Measurements from ENCODE around the gene IQSEC1. TPM values are rescaled to one million over a fixed set of nuclear protein-coding genes. Genes with fewer than 3 reads are reported as not detected.
A peak's percentile ranks its signal among the peaks of the same experiment; 100 is the strongest.

The IQSEC1 gene
- total and polyA plus RNA-seq, 4 experiments from 2014 or later: 11.9 to 82.0 (median 62.3) TPM

GRCh38 chr3:12878141-12878574 is 195.1 kb downstream of the IQSEC1 start:
- no peak overlapping the region for H3K27ac ChIP-seq (ENCODE audit: low read depth, low read length)
- POLR2A ChIA-PET (ENCODE audit: partially characterized antibody): no interaction called here
- H3K9me3 ChIP-seq (ENCODE audit: control insufficient read depth in 1 of 2, low read length in 2 of 2): no peaks in the 10 kb centered on the region
- intact Hi-C loops (cut with micrococcal nuclease): no loop called here
- peak overlapping the region in 1 of 8 donors; percentile 15 for H3K4me3 Mint-ChIP-seq
- no peaks in the 10 kb centered on the region for H3K27me3 ChIP-seq (ENCODE audit: insufficient read depth, low read length)
- H3K4me1 Mint-ChIP-seq: no peaks in the 10 kb centered on the region
- H3K4me1 ChIP-seq (ENCODE audit: insufficient read depth, low read length): no peaks in the 10 kb centered on the region
- H3K27ac Mint-ChIP-seq: no peak overlapping the region
- CTCF ChIA-PET (ENCODE audit: partially characterized antibody): interaction anchor here (1.0 to 1.9 kb wide), 2 partner anchors 9 to 14 kb away, joined by 3 to 7 read pairs; no protein-coding TSS in a partner anchor
- peaks cover 6 to 10% of the 10 kb centered on the region in 2 donors for H3K27me3 Mint-ChIP-seq
- no peaks in the 10 kb centered on the region for H3K36me3 ChIP-seq (ENCODE audit: insufficient read depth, low read length)
- no peaks in the 10 kb centered on the region for H3K36me3 Mint-ChIP-seq
- no peak for DNase-seq
- H3K9me3 Mint-ChIP-seq: no peaks in the 10 kb centered on the region
- no peak overlapping the region for H3K4me3 ChIP-seq (ENCODE audit: low read length in 2 of 2)

GRCh38 chr3:12877040-12877439 is 196.2 kb downstream of the IQSEC1 start:
- no peak overlapping the region for H3K27ac ChIP-seq (ENCODE audit: low read depth, low read length)
- peak overlapping the region in 1 of 8 donors; percentile 48 for H3K4me3 Mint-ChIP-seq
- H3K27me3 Mint-ChIP-seq: peaks cover 6 to 13% of the 10 kb centered on the region in 2 donors
- no peaks in the 10 kb centered on the region for H3K36me3 Mint-ChIP-seq
- H3K27ac Mint-ChIP-seq: no peak overlapping the region
- no peaks in the 10 kb centered on the region for H3K36me3 ChIP-seq (ENCODE audit: insufficient read depth, low read length)
- no peak overlapping the region for H3K4me3 ChIP-seq (ENCODE audit: low read length in 2 of 2)
- H3K27me3 ChIP-seq (ENCODE audit: insufficient read depth, low read length): no peaks in the 10 kb centered on the region
- CTCF ChIA-PET (ENCODE audit: partially characterized antibody): interaction anchor here (1.0 to 1.9 kb wide), 3 partner anchors 9 to 15 kb away, joined by 3 to 7 read pairs (median 4); no protein-coding TSS in a partner anchor
- no peaks in the 10 kb centered on the region for H3K9me3 ChIP-seq (ENCODE audit: control insufficient read depth in 1 of 2, low read length in 2 of 2)
- intact Hi-C loops (cut with micrococcal nuclease): no loop called here
- no peaks in the 10 kb centered on the region for H3K4me1 Mint-ChIP-seq
- no peaks in the 10 kb centered on the region for H3K9me3 Mint-ChIP-seq
- no peaks in the 10 kb centered on the region for H3K4me1 ChIP-seq (ENCODE audit: insufficient read depth, low read length)
- DNase-seq: no peak
- POLR2A ChIA-PET (ENCODE audit: partially characterized antibody): no interaction called here

- no peak overlapping the region for H3K27ac ChIP-seq (ENCODE audit: low read depth, low read length)
- H3K36me3 Mint-ChIP-seq: no peaks in the 10 kb centered on the region
- no peaks in the 10 kb centered on the region for H3K9me3 ChIP-seq (ENCODE audit: control insufficient read depth in 1 of 2, low read length in 2 of 2)
- peaks cover 6 to 13% of the 10 kb centered on the region in 2 donors for H3K27me3 Mint-ChIP-seq
- no peaks in the 10 kb centered on the region for H3K4me1 Mint-ChIP-seq
- H3K36me3 ChIP-seq (ENCODE audit: insufficient read depth, low read length): no peaks in the 10 kb centered on the region
- H3K9me3 Mint-ChIP-seq: no peaks in the 10 kb centered on the region
- ChIA-PET CTCF (ENCODE audit: partially characterized antibody) (interaction anchor here (1.9 kb wide), 1 partner anchor 8 kb away, joined by 4 read pairs; no protein-coding TSS in a partner anchor), POLR2A (ENCODE audit: partially characterized antibody) (no interaction called here)
- intact Hi-C loops (cut with micrococcal nuclease): no loop called here
- H3K4me3 ChIP-seq (ENCODE audit: low read length in 2 of 2): no peak overlapping the region
- H3K4me3 Mint-ChIP-seq: no peak overlapping the region
- H3K27me3 ChIP-seq (ENCODE audit: insufficient read depth, low read length): no peaks in the 10 kb centered on the region
- no peak for DNase-seq
- no peak overlapping the region for H3K27ac Mint-ChIP-seq
- no peaks in the 10 kb centered on the region for H3K4me1 ChIP-seq (ENCODE audit: insufficient read depth, low read length)
Observed at GRCh38 chr3:12875857-12876836, 197.1 kb downstream of the IQSEC1 start.

- peaks cover 13 to 25% of the 10 kb centered on the region in 2 donors for H3K27me3 Mint-ChIP-seq
- intact Hi-C loops (cut with micrococcal nuclease): no loop called here
- Histone ChIP-seq H3K36me3 (ENCODE audit: insufficient read depth, low read length) (no peaks in the 10 kb centered on the region), H3K4me1 (ENCODE audit: insufficient read depth, low read length) (peaks cover 13% of the 10 kb centered on the region), H3K27me3 (ENCODE audit: insufficient read depth, low read length) (no peaks in the 10 kb centered on the region), H3K27ac (ENCODE audit: low read depth, low read length) (no peak overlapping the region), H3K4me3 (ENCODE audit: low read length in 2 of 2) (no peak overlapping the region), H3K9me3 (ENCODE audit: control insufficient read depth in 1 of 2, low read length in 2 of 2) (no peaks in the 10 kb centered on the region)
- no peak overlapping the region for H3K4me3 Mint-ChIP-seq
- POLR2A ChIA-PET (ENCODE audit: partially characterized antibody): interaction anchor here (1.2 kb wide), 1 partner anchor 20 kb away, joined by 4 read pairs; no protein-coding TSS in a partner anchor
- H3K4me1 Mint-ChIP-seq: peaks cover 7 to 23% (median 11%) of the 10 kb centered on the region in 4 donors
- H3K27ac Mint-ChIP-seq: no peak overlapping the region
- peaks cover 0 to 4% (median 0%) of the 10 kb centered on the region in 8 donors for H3K9me3 Mint-ChIP-seq
- CTCF ChIA-PET (ENCODE audit: partially characterized antibody): interaction anchor here (1.9 kb wide), 1 partner anchor 20 kb away, joined by 7 read pairs; no protein-coding TSS in a partner anchor
- DNase-seq: no peak
- H3K36me3 Mint-ChIP-seq: no peaks in the 10 kb centered on the region
Observed at GRCh38 chr3:12871404-12871983, 201.7 kb downstream of the IQSEC1 start.

GRCh38 chr3:12870942-12871341 is 202.3 kb downstream of the IQSEC1 start:
- DNase-seq: no peak
- peaks cover 7 to 23% (median 11%) of the 10 kb centered on the region in 4 donors for H3K4me1 Mint-ChIP-seq
- H3K9me3 Mint-ChIP-seq: peaks cover 0 to 4% (median 0%) of the 10 kb centered on the region in 8 donors
- peaks cover 13% of the 10 kb centered on the region for H3K4me1 ChIP-seq (ENCODE audit: insufficient read depth, low read length)
- no peaks in the 10 kb centered on the region for H3K36me3 Mint-ChIP-seq
- H3K4me3 ChIP-seq (ENCODE audit: low read length in 2 of 2): no peak overlapping the region
- ChIA-PET POLR2A (ENCODE audit: partially characterized antibody) (interaction anchor here (1.2 kb wide), 1 partner anchor 21 kb away, joined by 4 read pairs; no protein-coding TSS in a partner anchor), CTCF (ENCODE audit: partially characterized antibody) (interaction anchor here (1.1 to 1.9 kb wide), 2 partner anchors 21 to 27 kb away, joined by 4 to 7 read pairs; no protein-coding TSS in a partner anchor)
- peak overlapping the region in 6 of 8 donors; percentile 3 to 62 (median 28) for H3K4me3 Mint-ChIP-seq
- no peaks in the 10 kb centered on the region for H3K27me3 ChIP-seq (ENCODE audit: insufficient read depth, low read length)
- H3K27me3 Mint-ChIP-seq: peaks cover 13 to 25% of the 10 kb centered on the region in 2 donors
- peak overlapping the region in 4 of 7 donors; percentile 3 to 87 (median 62) for H3K27ac Mint-ChIP-seq
- H3K9me3 ChIP-seq (ENCODE audit: control insufficient read depth in 1 of 2, low read length in 2 of 2): no peaks in the 10 kb centered on the region
- no peak overlapping the region for H3K27ac ChIP-seq (ENCODE audit: low read depth, low read length)
- intact Hi-C loops (cut with micrococcal nuclease): no loop called here
- no peaks in the 10 kb centered on the region for H3K36me3 ChIP-seq (ENCODE audit: insufficient read depth, low read length)

GRCh38 chr3:12869035-12869621 is 204.1 kb downstream of the IQSEC1 start:
- POLR2A ChIA-PET (ENCODE audit: partially characterized antibody): no interaction called here
- no peaks in the 10 kb centered on the region for H3K36me3 Mint-ChIP-seq
- H3K9me3 Mint-ChIP-seq: peaks cover 0 to 15% (median 7%) of the 10 kb centered on the region in 8 donors
- H3K27ac ChIP-seq (ENCODE audit: low read depth, low read length): no peak overlapping the region
- peaks cover 13% of the 10 kb centered on the region for H3K4me1 ChIP-seq (ENCODE audit: insufficient read depth, low read length)
- peak overlapping the region in 1 of 8 donors; percentile 91 for H3K4me3 Mint-ChIP-seq
- peaks cover 9 to 16% of the 10 kb centered on the region in 2 donors for H3K27me3 Mint-ChIP-seq
- H3K36me3 ChIP-seq (ENCODE audit: insufficient read depth, low read length): no peaks in the 10 kb centered on the region
- CTCF ChIA-PET (ENCODE audit: partially characterized antibody): interaction anchor here (2.1 to 4.5 kb wide), 2 partner anchors 18 to 22 kb away, joined by 20 to 38 read pairs; no protein-coding TSS in a partner anchor
- H3K9me3 ChIP-seq (ENCODE audit: control insufficient read depth in 1 of 2, low read length in 2 of 2): no peaks in the 10 kb centered on the region
- no peak overlapping the region for H3K4me3 ChIP-seq (ENCODE audit: low read length in 2 of 2)
- H3K4me1 Mint-ChIP-seq: peaks cover 7 to 23% (median 11%) of the 10 kb centered on the region in 4 donors
- no peaks in the 10 kb centered on the region for H3K27me3 ChIP-seq (ENCODE audit: insufficient read depth, low read length)
- intact Hi-C loops (cut with micrococcal nuclease): loop anchor here (2.0 kb wide), 1 partner anchor 126 kb away; no protein-coding TSS in a partner anchor
- no peak for DNase-seq
- no peak overlapping the region for H3K27ac Mint-ChIP-seq

Data from CD4-positive, alpha-beta memory T cell (primary cell).